NOMO-1 treated with DMSO at 0.1 percent for 48 hours (cell line): ENCODE measurements around the gene TMEM43.
"Not testable (repeated sequence)": the region's sequence is repeated elsewhere in the genome, so short reads cannot be mapped to it uniquely, and the experiment has no call there.

Experiments
- DNase-seq: peaks from one replicate; lab custom pipeline; 2025; ENCODE audit not compliant: unreplicated experiment; lab: John Stamatoyannopoulos, UW

Gene TMEM43, protein sequence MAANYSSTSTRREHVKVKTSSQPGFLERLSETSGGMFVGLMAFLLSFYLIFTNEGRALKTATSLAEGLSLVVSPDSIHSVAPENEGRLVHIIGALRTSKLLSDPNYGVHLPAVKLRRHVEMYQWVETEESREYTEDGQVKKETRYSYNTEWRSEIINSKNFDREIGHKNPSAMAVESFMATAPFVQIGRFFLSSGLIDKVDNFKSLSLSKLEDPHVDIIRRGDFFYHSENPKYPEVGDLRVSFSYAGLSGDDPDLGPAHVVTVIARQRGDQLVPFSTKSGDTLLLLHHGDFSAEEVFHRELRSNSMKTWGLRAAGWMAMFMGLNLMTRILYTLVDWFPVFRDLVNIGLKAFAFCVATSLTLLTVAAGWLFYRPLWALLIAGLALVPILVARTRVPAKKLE

DNA sequence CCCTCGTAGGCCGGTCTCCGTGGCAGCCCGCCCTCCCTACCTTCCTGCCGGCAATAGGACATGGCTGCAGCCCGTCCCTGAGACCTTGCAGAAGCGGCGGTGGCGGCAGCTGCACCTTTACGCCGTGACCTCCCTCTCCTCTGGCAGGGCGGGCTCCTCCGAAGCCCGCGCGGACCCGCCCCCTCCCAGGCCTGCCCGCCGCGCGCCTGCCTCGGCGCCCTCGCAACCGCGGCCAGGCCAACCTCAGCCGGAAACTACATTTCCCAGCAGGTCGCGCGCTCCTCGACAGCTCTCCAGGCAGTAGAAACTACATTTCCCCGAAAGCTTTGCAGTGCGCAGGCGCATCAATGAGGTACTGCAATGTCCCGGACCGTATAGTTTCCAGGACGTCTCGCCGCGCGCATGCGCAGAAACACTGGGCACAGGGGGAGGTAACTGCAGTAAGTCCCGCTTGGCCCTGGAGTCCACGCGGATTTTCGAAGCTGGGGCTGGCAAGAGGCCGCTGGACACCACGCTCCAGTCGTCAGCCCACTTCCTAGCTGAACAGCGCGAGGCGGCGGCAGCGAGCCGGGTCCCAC lies at the start of gene TMEM43, which contains the start of gene CHCHD4:
Gene TMEM43 (plus strand): TSS at position 438 of the 578 bp plus-strand sequence. CDS start 142 bp downstream, outside the sequence.
Gene CHCHD4 (minus strand): TSS at position 256 of the 578 bp plus-strand sequence. CDS start 194 bp downstream, at position 62.
- peak; percentile 99 for DNase-seq

DNA sequence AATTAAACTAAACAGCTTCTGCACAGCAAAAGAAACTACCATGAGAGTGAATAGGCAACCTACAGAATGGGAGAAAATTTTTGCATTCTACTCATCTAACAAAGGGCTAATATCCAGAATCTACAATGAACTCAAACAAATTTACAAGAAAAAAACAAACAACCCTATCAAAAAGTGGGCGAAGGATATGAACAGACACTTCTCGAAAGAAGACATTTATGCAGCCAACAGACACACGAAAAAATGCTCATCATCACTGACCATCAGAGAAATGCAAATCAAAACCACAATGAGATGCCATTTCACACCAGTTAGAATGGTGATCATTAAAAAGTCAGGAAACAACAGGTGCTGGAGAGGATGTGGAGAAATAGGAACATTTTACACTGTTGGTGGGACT lies 49.6 kb upstream of the TMEM43 start:
- not testable (repeated sequence) for DNase-seq

DNA sequence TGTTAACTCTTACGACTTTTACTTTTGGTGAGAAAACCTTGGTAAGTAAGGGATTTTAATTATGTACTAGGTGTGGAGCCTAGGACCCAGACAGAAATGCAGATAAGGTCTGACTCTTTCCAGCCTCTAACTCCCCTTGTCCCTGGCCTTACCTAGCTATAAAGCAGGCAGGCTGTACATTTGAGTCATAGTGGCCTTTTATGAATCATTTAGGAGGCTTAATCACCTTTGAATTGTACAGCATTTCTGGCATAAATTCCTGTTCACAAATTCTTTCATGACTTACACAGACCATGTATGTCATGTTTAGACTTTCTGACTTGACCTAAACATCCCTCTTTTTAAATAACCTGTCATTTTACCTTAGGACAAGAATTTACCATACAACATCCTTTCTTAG lies 47.5 kb upstream of the TMEM43 start:
- no peak for DNase-seq

DNA sequence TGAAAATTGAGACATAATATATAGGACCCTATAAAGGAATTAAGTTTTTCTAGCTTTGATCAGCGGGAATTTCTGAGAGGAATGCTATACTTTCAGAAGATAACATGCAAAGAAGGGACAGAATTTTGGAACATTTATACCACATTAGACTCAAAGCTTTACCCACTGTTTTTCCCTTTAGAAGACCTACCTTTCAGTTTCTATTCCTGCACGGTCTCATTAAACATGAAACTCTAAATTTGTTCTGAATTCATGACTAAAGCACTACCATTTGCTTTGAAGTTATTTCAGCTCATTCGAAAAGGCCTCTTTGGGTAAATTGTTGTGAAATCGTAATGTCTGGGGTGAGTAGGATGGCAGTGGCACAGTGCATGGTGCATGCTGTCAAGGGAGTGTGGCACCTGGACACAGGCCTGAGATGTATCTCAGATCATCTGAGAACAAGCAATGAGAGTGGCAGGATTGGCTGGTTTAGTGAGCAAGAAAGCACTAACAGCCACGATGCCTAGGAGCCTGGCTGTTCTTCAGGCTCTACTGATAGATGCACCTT lies 42.7 kb upstream of the TMEM43 start:
- no peak for DNase-seq

DNA sequence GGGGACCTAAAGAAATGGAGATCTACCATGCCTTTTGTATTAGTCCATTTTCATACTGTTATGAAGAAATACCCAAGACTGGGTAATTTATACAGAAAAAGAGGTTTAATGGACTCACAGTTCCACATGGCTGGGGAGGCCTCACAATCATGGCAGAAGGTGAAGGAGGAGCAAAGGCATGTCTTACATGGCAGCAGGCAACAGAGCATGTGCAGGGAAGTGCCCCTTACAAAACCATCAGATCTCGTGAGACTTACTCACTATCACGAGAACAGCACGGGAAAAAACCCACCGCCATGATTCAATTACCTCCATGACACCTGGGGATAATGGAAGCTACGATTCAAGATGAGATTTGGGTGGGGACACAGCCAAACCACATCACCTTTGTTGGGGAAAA lies 37.4 kb upstream of the TMEM43 start:
- not testable (repeated sequence) for DNase-seq

DNA sequence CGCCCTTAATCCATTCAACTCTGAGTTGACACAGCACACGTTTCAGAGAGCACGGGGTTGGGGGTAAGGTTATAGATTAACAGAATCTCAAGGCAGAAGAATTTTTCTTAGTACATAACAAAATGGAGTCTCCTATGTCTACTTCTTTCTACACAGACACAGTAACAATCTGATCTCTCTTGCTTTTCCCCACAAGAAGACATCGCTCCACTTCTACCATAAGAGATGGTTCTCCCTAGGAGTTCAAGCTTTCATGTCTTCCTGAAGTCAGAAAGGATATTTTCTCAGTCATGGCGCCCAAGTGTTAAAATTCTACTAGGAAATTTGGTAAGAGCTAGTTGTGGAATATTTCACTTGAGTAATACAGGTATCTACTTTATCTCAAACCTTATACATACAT lies 32.9 kb upstream of the TMEM43 start:
- not testable (repeated sequence) for DNase-seq

DNA sequence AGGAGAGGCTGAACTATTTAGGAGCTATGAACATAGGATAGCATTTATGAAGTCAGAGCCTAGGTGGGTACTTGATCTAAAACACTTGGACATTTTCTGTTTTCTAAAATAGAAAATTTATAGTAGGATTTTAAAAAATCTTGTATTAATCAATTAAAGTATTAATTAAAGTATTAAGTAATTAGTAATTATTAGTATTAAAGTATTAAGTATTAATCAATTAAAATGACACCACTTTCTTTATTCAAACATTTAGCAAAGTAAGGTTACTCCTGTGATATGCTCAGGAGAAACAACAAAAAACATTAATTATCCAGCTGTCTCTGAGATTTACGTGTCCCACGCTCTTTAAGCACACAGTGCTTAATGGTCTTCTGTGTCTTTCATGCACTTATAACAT lies 32.4 kb upstream of the TMEM43 start:
- DNase-seq: no peak

DNA sequence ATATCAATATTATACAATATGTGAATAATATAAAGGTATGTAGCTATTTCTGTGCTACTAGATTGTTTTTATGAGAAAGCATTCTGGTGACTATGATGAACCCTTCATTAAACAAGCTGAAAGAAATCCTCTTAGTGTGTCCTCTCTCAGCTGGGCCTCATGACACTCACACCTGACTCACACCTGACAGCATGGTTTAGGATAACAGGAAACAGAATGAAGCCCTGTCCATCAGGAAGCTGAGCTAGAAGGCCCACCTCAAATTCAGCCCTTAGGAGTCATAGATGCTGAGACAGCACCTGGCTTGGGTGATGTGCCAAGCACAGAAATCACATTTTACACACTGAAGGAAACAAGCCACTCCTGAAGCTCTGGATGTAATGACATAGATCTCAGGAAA lies 31.0 kb upstream of the TMEM43 start:
- DNase-seq: no peak

DNA sequence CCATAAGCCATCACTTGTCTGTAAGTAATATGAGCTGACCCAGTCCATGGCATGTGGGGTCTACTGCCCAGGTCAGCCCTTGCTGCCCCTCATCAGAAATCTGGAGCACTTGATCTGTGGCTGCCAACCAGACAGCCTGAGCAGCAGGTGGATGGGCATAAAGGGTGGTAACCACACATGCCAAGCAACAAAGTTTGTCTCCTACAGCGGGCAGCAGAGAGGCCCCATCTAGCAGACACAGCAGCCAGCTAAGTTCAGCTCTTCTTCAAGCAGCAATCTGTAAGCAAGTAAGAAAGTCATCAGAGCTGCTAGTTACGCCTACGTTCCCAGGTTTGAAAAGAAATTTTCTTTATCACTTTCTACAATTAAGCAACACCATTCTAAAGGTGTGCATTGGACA lies 28.1 kb upstream of the TMEM43 start:
- no peak for DNase-seq

DNA sequence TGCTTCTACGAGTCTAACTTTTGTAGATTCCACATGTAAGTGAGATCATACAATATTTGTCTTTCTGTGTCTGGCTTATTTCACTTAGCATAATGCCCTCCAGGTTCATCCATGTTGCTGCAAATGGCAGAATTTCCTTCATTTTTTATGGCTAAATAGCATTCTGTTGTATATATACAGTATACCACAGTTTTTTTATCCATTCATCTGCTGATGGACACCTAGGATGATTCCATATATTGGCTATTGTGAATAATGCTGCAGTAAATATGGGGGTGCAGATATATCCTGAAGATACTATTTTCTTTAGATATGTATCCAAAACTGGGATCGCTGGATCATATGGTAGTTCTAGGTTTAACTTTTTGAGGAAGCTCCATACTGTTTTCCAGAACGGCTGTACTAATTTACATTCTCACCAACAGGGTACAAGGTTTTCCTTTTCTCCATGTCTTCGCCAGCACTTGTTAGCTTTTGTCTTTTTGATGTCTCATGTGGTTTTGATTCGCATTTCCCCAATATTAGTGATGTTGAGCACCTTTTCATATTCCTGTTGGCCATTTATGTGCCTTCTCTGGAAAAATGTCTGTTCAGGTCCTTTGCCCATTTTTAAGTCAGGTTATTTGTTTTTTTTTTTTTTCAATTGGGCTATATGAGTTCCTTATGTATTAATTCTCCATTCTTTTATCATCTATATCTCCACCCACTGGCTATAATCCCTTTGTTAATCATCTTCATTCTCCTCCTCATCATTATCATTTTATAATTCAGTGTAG lies 27.0 kb upstream of the TMEM43 start:
- no peak for DNase-seq

DNA sequence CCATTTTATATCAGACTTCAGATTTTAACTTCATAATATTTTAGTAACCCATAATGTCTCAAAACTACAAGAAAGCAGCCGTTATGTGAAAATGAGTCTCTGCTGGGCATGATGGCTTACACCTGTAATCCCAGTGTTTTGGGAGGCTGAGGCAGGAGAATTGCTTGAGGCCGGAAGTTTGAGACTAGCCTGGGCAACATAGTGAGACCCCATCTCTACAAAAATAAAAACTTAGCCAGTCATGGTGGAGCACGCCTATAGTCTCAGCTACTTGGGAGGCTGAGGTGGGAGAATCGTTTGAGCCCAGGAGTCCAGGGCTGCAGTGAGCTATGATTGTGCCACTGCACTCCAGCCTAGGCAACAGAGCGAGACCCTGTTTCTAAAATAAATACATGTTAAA lies 15.0 kb upstream of the TMEM43 start:
- DNase-seq: not testable (repeated sequence)

DNA sequence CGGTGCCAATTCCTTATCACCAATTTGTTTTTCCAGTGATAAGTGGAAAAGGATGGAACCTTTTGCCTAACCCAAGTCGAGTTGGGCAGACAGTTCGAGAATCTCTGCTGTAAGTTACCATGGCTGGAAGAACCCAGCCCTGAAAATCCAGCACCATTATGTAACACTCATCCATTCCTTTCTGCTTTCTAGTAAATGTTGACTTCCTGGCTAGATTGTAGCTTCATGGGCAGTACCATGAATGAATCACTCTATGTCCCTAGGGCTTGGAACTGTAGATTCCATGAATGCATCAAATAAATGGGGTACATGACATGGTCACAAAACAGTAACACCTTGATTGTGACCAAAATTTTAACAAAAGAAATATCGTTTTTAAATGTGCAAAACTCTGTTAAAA lies 14.2 kb upstream of the TMEM43 start:
- no peak for DNase-seq

DNA sequence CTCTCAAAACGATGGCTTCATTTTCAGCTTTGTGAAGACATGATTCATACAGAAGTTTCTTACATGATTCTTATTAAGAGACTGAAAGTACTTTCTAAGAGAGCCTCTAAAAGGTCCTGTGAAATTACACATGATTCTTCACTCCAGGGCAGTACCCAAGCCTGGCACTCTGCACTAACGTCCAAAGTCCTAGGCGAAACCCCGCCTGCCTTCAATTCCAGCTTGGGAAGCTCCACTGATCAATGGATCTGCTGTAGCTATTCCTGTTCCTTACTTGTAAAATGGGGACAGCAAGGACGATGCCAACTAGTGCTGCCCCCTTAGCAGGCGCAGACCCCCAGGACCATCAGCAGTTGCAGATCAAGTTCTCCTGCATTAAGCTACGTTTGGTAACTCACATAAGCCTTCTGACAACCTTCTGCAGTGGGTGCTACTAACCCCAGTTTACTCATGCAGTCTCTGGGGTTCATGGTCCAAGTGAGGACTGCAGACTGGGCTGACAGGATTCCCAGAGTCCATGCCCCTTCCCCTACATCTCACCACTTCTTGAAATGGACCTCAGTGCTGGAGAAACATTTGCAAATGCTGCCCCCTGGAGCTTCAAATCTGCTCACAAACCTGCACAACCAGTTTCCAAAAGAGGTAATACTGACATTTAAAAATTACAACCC lies 10.8 kb upstream of the TMEM43 start:
- no peak for DNase-seq

DNA sequence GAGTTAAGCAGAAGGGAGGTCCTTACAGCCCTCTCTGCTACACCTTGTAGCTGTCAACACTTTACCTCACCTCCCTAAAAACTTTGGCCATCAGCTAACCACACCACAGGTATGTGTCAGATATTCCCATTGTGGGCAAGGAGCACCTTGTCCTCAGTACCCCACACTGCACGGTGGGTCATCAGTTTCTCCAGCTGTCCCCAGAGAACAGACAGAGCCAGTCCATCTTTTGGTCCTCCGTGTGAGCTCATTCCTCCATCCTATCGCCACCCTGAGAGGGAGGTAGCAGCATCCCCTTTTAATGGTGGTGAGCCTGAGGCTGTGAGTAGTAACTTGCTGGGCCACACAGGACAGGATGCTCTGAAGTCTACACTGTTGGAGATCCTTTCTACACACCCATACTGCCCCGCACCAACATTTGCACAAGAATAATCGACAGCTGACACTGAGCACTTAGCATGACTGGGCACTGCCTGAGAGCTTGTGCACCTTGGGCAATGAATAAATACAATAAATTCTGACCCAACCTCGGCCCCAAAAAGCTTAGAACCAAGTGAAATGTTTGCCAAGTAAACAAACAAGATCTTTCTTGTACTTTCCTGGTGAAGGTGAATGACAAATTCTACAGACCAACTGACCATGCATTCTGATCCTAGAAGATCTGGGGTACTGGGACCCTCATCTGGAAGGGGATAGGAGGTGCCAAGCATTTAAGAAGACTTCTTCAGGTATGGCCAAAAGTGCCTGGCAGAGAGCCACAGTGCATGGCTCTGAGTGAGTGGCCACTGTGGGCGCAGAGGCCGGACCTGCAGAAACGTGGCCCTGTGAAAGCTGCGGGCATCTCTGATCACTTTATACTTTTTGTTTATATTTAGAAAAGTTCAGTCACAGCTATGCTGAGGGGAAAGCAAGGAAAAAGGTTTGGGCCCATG lies 7.1 kb upstream of the TMEM43 start:
- DNase-seq: no peak

DNA sequence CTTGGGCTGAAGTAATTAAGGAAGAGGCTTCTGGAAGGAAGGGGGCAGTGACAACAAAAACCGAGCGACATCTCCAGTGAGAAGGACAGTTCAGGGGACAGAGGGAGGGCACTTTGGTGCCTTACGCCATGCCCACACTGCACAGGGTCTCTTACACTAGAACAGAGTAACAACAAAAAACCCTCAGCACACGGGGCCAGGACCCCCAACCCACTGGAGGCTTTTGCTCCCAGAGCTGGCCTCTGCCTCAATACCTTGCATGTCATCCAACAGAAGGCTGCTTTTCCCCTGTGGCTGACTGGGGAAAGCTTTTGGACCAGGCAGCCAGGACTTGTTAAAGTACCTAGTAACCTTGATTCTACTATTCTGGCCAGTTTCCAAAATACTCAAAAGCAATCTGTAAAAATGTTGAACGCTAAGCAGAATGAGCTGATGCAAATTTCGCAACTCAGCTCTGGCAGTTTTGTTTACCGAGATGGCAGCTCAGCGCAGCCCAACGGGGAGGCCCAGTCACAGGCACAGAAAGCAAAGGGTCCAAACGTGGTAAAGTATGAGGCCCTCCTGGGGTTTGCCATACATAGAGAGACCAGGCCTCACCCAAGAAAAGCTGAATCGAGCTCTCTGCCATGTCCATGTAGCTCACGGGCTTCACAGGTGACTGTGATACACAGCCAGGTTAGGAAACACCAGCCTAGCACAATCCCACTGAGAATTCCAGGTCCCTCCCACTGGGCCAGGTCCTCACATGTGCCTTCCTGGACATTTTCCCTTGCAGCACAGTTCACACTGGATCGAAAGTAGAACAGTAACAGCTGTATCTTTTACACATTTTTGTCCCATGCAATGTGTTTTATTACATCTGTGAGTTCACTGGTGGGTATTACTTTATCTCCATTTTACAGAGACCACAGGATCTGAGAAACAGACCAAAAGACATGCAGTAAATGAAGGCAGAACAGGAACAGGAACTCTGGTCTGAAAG lies 6.2 kb upstream of the TMEM43 start:
- DNase-seq: no peak

DNA sequence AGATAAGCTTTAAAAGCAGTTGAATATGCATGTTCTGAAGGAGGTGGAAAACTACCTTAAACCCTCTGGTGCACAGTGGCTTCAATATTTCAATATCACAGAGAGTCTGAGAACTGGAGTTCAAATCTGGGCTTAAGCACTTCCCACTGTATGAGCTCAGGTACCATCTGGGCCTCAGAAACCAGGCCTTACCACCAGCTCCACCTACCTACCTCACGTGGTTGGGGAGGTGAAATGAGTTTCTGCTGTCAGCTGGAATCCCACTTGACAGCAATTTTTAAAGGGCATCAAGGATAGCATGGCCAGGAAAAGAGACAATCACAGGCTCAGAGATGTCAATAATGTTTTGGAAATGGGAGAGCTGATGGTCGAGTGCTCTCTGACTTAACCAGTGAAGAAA lies 5.2 kb upstream of the TMEM43 start:
- no peak for DNase-seq

DNA sequence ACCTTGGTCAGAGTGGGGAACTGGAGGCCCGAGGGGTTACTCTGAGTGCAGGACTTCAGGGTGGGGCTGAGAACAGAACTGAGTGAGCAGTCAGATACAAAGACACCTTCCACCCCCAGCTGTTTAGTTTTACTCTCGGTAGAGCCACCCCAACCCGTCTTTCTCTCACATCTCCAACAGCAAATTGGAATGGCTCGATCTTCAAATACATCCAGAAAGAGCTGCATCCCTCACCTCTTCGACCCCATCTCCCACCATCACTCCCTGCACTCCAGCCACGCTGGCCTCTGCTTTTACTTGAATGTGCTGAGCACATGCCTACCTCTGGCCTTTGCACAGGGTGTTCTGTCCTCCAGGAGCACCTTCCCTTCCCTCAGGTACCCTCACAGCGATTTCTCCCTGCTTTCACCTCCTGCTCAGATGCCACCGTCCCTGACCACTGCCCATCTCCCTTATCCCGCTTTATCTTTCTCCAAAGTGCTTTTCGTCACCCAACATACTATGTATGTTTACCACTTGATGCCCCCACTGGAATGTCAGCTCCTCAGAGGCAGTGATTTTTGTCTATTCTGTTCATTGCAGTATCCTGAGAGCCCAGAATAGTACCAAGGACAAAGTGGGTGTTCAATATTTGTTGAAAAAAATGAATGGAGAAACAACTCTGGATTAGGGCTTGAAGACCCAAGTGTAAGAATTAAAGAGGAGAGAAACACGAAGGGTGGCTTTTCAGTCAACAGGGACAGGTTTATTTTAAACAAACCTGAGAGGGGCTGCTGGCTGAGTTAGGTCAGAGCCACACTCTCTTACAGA lies 4.5 kb upstream of the TMEM43 start:
- DNase-seq: no peak

DNA sequence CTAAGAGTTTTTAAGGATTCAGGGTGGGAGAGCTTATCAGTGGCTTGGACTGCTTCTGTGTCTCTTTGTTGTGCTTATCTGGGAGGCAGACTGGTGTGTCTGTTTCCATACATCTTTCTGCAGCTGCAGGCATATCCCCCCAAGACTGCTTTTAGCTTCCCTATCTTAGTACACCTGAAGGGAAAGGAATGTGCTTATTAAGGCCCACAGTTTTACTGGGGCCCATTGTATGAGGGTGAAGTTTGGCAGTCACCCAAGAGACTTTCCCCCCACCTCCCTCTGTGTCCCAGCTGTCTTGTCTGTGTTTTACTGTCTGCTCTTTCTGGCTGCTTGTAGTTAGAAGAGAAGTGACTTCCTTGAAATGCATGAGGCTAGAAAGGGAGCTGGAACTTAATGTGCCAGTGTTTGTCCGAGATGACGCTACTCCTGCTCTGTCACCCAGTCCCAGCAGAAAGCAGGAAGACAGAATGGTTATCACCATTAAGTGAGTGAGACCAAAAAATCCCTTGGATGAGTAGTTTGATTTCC lies 3.9 kb upstream of the TMEM43 start:
- DNase-seq: not testable (repeated sequence)
